Endothelial cell of umbilical vein (primary cell): ENCODE data around the gene CLINT1. TPM values are rescaled to one million over a fixed set of nuclear protein-coding genes. Genes with fewer than 3 reads are reported as not detected.

Source experiments
- BruUV-seq: library from RNA; stranded (reverse); fragments of 400-500 nt; replicated peaks from 2 replicates; lab custom pipeline; 2021; lab: Mats Ljungman, UMichigan
- CTCF ChIA-PET: fragments of 300-600, 350-600 bp; sonication (Branson Sonifier 250); formaldehyde crosslinking; loops from one replicate; lab custom pipeline; 2021; ENCODE audit warnings: antibody characterized with exemption, inconsistent platforms; lab: Charles Lee
- POLR2A ChIA-PET: fragments of 300-600, 350-600 bp; sonication (Branson Sonifier 250); formaldehyde crosslinking; loops from one replicate; lab custom pipeline; 2021; ENCODE audit warnings: antibody characterized with exemption, inconsistent platforms; lab: Charles Lee
- DNase-seq: peaks from one replicate; pipeline ENCODE4 v3.0.0-alpha.2; 2011; ENCODE audit warnings: low read depth, low spot score
- FAIRE-seq: peaks from 2 replicates; lab custom pipeline; 2011; peaks lifted over from hg19 to GRCh38; lab: Jason Lieb, UNC
- H2AFZ ChIP-seq: 2 replicates; pipeline ENCODE4 v1.6.0; 2012; ENCODE audit warnings: low read depth, low read length, control low read depth, inconsistent platforms
- H3K27ac ChIP-seq: 2 replicates; pipeline ENCODE4 v1.5.1; 2011; ENCODE audit warnings: low read depth, mild to moderate bottlenecking, control low read depth, low read length, moderate library complexity; ENCODE audit not compliant: insufficient read depth
- H3K27me3 ChIP-seq, 2 experiments: 2 replicates each; pipeline versions ENCODE4 v1.6.0 to v1.6.1; 2011; ENCODE audit warnings: low read length in 2 of 2, mixed read lengths in 1 of 2; ENCODE audit not compliant: control insufficient read depth in 2 of 2, insufficient read depth in 2 of 2
- H3K36me3 ChIP-seq, 2 experiments: 2 replicates in 1 of 2; 3 replicates in 1 of 2; pipeline ENCODE4 v1.5.1; 2011; ENCODE audit warnings: low read length in 2 of 2, mild to moderate bottlenecking in 1 of 2, moderate library complexity in 1 of 2; ENCODE audit not compliant: control insufficient read depth in 2 of 2, insufficient read depth in 2 of 2; ENCODE audit errors: extremely low read depth in 1 of 2
- H3K4me1 ChIP-seq: 3 replicates; pipeline ENCODE4 v1.5.1; 2011; ENCODE audit warnings: mild to moderate bottlenecking, low read length; ENCODE audit not compliant: control insufficient read depth, insufficient read depth; ENCODE audit errors: extremely low read depth
- H3K4me2 ChIP-seq: 2 replicates; pipeline ENCODE4 v1.6.1; 2011; ENCODE audit warnings: low read length, control low read depth, mixed read lengths; ENCODE audit not compliant: insufficient read depth
- H3K4me3 ChIP-seq, 3 experiments: fragments of 200-600 bp in 1 of 3; sonication (generic), shearing (Covaris generic) in 1 of 3; replicated peaks in 1 of 3; 2 replicates each; pipeline ENCODE4 v1.5.1; 2011 to 2016; ENCODE audit warnings: control low read depth in 3 of 3, low read length in 3 of 3, mild to moderate bottlenecking in 2 of 3, inconsistent platforms in 1 of 3, low read depth in 1 of 3, moderate library complexity in 1 of 3; ENCODE audit not compliant: insufficient read depth in 1 of 3
- H3K79me2 ChIP-seq: 2 replicates; pipeline ENCODE4 v1.6.0; 2012; ENCODE audit warnings: low read length, inconsistent platforms; ENCODE audit not compliant: control insufficient read depth, insufficient read depth
- H3K9ac ChIP-seq: replicated peaks from 2 replicates; pipeline ENCODE3; 2011; ENCODE audit warnings: low read length, control low read depth; ENCODE audit not compliant: insufficient read depth; ENCODE audit errors: extremely low read depth
- H3K9me1 ChIP-seq: replicated peaks from 3 replicates; pipeline ENCODE4 v1.6.0; 2011; ENCODE audit warnings: mild to moderate bottlenecking, low read length; ENCODE audit not compliant: control insufficient read depth, insufficient read depth; ENCODE audit errors: extremely low read depth
- H3K9me3 ChIP-seq: replicated peaks from 2 replicates; pipeline ENCODE4 v1.5.1; 2012; ENCODE audit warnings: low read length, inconsistent platforms; ENCODE audit not compliant: control insufficient read depth, insufficient read depth
- H4K20me1 ChIP-seq: replicated peaks from 2 replicates; pipeline ENCODE3; 2011; ENCODE audit warnings: mild to moderate bottlenecking, low read length; ENCODE audit not compliant: control insufficient read depth, insufficient read depth; ENCODE audit errors: extremely low read depth
- CTCF ChIP-seq, 2 donors: IDR thresholded peaks; 1 replicate in 1 of 2; 2 replicates in 1 of 2; pipeline ENCODE4 v1.5.1; 2011; ENCODE audit warnings: low read length in 2 of 2, mild to moderate bottlenecking in 2 of 2, moderate library complexity in 2 of 2, control low read depth in 1 of 2, inconsistent platforms in 1 of 2, low read depth in 1 of 2; ENCODE audit not compliant: insufficient read depth in 1 of 2; ENCODE audit errors: extremely low read depth in 1 of 2
- EZH2 ChIP-seq: IDR thresholded peaks from 2 replicates; pipeline ENCODE4 v1.6.1; 2012; ENCODE audit warnings: borderline replicate concordance, low read depth, mild to moderate bottlenecking, moderate library complexity, low read length, inconsistent platforms; ENCODE audit not compliant: severe bottlenecking
- FOS ChIP-seq: IDR thresholded peaks from 2 replicates; pipeline ENCODE4 v1.6.1; 2011; ENCODE audit warnings: mild to moderate bottlenecking, low read length, moderate library complexity, borderline replicate concordance; ENCODE audit not compliant: insufficient read depth
- GATA2 ChIP-seq: IDR thresholded peaks from 2 replicates; pipeline ENCODE4 v1.7.0; 2011; ENCODE audit warnings: low read depth, mild to moderate bottlenecking, moderate library complexity, mixed read lengths, low read length; ENCODE audit not compliant: insufficient read length, insufficient read depth
- JUN ChIP-seq: IDR thresholded peaks from 2 replicates; pipeline ENCODE4 v1.6.1; 2011; ENCODE audit warnings: borderline replicate concordance, low read depth; ENCODE audit not compliant: insufficient read length, insufficient read depth
- MAX ChIP-seq: IDR thresholded peaks from 2 replicates; pipeline ENCODE4 v1.6.1; 2011; ENCODE audit not compliant: insufficient read depth, insufficient read length
- MYC ChIP-seq: IDR thresholded peaks from one replicate; pipeline ENCODE4 v1.6.1; 2011; ENCODE audit warnings: mild to moderate bottlenecking, low read depth, low read length
- POLR2A ChIP-seq: IDR thresholded peaks from 2 replicates; pipeline ENCODE4 v1.6.1; 2012; ENCODE audit warnings: low read depth, mild to moderate bottlenecking, control low read depth, low read length
- POLR2AphosphoS5 ChIP-seq: IDR thresholded peaks from 2 replicates; pipeline ENCODE4 v1.6.1; 2012; ENCODE audit warnings: low read depth, mild to moderate bottlenecking, control low read depth, low read length, moderate library complexity; ENCODE audit not compliant: insufficient read depth
- dilution Hi-C: fragments of 300-500 bp; cut with MboI; formaldehyde crosslinking; loops from one replicate; pipeline ENCODE4 v1.15.0; 2019; ENCODE audit warnings: low sequenced_read_pairs; ENCODE audit not compliant: extremely low pct_ligation_motif_present
- intact Hi-C: fragments of 100-400 bp; cut with micrococcal nuclease; formaldehyde crosslinking; loops from one replicate; pipeline ENCODE4 v1.10.0; 2022
- polyA plus RNA-seq, 4 experiments: library from polyadenylated mRNA; depleted of rRNA in 3 of 4; stranded (reverse) in 3 of 4; unstranded in 1 of 4; fragments of >200 nt; gene quantifications; 2 replicates each; pipeline versions ENCODE4 v1.2.1 to v1.2.3, GENCODE V29; 2011 to 2012; ENCODE audit warnings: missing spikeins in 1 of 4
- total RNA-seq: library from RNA; stranded (reverse); gene quantifications from 2 replicates; pipeline ENCODE4 v1.2.3, GENCODE V29; 2021

Gene CLINT1
- total and polyA plus RNA-seq, 2 donors (not counting 3 experiments of a cell fraction or from before 2014, with no cell fraction given): 76.6 to 158 TPM

GRCh38 chr5:157845914-157846598 is 12.9 kb downstream of the CLINT1 start:
- no peaks in the 10 kb centered on the region for H3K9me3 ChIP-seq
- no TSS peak for BruUV-seq
- H3K27ac ChIP-seq: no peak overlapping the region
- H3K4me1 ChIP-seq: no peaks in the 10 kb centered on the region
- H3K9me1 ChIP-seq: no peaks in the 10 kb centered on the region
- H4K20me1 ChIP-seq: peaks cover 11% of the 10 kb centered on the region
- intact Hi-C loops (no loop called here), dilution Hi-C loops (no loop called here)
- no peak overlapping the region for H3K4me3 ChIP-seq
- DNase-seq: no peak
- H3K4me2 ChIP-seq: no peak overlapping the region
- ChIA-PET POLR2A (interaction anchor here (0.6 kb wide), 1 partner anchor 9 kb away, joined by 4 read pairs; no protein-coding TSS in a partner anchor), CTCF (interaction anchor here (0.8 to 2.1 kb wide), 5 partner anchors 10 to 85 kb away, joined by 3 to 11 read pairs (median 3); no protein-coding TSS in a partner anchor)
- no peak overlapping the region for H3K9ac ChIP-seq
- H3K79me2 ChIP-seq: peaks cover 88% of the 10 kb centered on the region
- H3K36me3 ChIP-seq: peaks cover 0 to 2% of the 10 kb centered on the region in 2 experiments
- no peak overlapping the region for H2AFZ ChIP-seq
- FAIRE-seq: no peak
- TF ChIP-seq MAX: no peak
- TF ChIP-seq GATA2: no peak
- no peaks in the 10 kb centered on the region for H3K27me3 ChIP-seq

- Histone ChIP-seq H3K9ac (no peak overlapping the region), H4K20me1 (peaks cover 8% of the 10 kb centered on the region), H3K9me3 (no peaks in the 10 kb centered on the region), H3K4me1 (no peaks in the 10 kb centered on the region), H3K9me1 (no peaks in the 10 kb centered on the region), H3K79me2 (peaks cover 82% of the 10 kb centered on the region), H2AFZ (no peak overlapping the region), H3K36me3 (peaks cover 0 to 2% of the 10 kb centered on the region in 2 experiments), H3K4me3 (no peak overlapping the region), H3K27me3 (no peaks in the 10 kb centered on the region), H3K27ac (no peak overlapping the region), H3K4me2 (no peak overlapping the region)
- dilution Hi-C loops: no loop called here
- no peak for FAIRE-seq
- TF ChIP-seq POLR2AphosphoS5: no peak
- TF ChIP-seq JUN: no peak
- TF ChIP-seq CTCF (IDR thresholded peaks at IDR 0.05; ENCODE audit: extremely low read depth in 1 of 2, insufficient read depth in 1 of 2, low read depth in 1 of 2, low read length in 2 of 2): no peak
- TF ChIP-seq GATA2: no peak
- TF ChIP-seq EZH2: no peak
- no peak for TF ChIP-seq POLR2A
- TF ChIP-seq MAX: no peak
- TF ChIP-seq MYC: no peak
- TF ChIP-seq FOS: no peak
- intact Hi-C loops: no loop called here
- CTCF ChIA-PET: interaction anchor here (1.0 to 1.1 kb wide), 3 partner anchors 9 to 13 kb away, joined by 3 to 6 read pairs (median 3); no protein-coding TSS in a partner anchor
- BruUV-seq: no TSS peak
- POLR2A ChIA-PET: no interaction called here
- DNase-seq: no peak
Observed at GRCh38 chr5:157842787-157843186, 16.2 kb downstream of the CLINT1 start.
